HG02678 (cell line): ENCODE data around the gene TRIM27.
"Not testable (repeated sequence)": the region's sequence is repeated elsewhere in the genome, so short reads cannot be mapped to it uniquely, and the experiment has no call there.

Experiments used
- ATAC-seq: cut with Tn5 transposase; IDR thresholded peaks from one replicate; pipeline ENCODE4 v1.9.1; 2021; ENCODE audit warnings: mild to moderate bottlenecking, moderate library complexity; ENCODE audit not compliant: unreplicated experiment

TRIM27 gene

DNA sequence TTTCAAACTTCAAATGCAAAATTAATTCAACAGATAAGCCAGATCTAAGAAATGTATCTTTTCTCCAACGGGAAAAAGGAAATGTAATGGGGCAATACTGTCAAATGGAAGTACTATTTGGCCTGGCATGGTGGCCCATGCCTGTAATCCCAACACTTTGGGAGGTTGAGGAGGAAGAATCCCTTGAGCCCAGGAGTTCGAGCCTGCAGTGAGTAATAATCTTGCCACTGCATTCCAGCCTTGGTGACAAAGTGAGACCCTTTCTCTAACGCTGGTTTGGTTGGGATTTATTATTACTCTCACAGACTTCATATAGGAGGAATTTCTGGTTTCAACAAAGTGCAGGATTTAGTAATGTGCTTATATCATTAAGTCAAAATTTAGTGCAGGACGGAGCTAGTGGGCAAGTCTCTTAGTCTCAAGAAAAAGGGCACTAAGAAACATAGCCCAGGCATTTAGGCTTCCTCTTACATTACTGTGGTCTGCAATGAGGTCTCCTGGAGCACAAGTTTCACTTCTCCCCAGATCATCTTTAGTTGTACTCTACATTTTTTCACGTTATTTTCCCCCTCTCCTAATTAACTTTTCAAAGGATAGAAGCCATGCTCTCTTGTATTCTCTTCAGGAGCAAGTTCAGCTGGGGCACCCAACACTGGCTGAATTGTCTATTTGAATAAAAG, 23.1 kb downstream of the TRIM27 start:
- no peak for ATAC-seq

DNA sequence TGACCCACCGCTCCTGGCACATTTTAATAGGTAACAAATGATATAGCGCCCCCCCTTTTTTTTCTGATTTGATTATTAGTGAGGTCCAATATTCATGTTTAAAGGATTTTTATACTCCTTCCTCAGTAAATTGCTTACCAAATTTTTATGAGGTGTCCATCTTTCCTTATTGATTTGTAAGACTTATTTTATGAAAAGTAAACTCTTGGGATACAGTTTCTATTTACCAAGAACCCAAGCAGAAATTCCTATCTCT, 25.1 kb downstream of the TRIM27 start:
- ATAC-seq, result no peak

DNA sequence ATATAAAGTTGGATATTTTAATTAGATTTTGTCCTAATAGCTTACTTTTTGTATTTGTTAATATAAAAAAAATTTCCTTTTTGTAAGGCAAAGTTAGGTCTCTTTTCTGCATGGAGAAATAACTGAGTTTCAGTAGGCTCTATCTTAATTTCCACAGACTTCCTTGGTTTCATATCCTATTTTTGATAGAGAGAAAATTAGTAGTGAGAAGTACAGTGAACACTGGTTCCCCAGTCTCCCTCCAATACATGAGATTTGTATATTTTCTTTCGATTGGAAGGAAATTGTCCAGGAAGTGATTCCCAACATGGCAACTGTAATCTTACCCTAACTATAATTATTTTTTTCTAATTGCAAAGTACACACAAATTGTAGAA, 26.4 kb downstream of the TRIM27 start:
- ATAC-seq, result no peak

DNA sequence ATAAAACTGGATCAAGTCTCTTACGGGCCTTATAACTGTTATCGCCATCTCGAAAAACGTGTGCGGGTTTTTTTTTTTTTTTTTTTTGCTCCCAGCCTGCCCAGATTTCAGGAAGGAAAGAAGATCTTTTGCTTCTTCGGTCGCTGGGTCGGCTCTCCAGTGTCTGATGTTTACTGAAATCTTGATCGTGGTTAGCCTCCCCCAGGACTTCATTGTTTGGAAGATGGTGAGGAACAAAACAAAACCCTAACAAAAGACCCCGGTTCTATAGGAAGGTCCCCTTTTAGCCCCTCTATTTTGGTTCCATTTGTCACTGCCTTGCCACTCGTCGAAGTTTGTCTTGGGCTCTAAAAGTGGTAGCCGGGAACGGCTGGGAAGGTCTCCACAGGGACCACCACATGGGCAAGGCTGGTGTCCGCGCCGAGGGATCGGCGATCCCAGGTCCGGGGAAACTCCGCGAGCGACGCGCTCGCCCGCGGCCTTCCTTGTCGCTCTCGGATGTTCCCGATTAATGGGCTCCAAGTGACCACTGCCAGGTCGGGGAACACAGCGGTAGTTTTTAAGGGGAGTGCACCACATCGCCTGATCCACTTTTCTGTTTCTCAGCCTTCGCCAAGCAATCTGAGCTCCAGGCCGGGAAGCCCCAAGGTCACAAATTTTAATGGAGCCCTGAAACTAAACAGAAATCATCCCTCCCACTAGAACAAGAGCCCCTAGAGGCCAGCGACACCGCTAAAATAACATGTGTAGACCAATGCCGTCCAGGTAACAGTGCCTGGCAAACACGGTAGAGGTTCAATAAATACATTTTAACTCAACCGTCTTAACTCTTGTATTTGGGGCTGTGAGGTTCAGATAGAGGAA, 27.0 kb downstream of the TRIM27 start:
- ATAC-seq, result no peak

DNA sequence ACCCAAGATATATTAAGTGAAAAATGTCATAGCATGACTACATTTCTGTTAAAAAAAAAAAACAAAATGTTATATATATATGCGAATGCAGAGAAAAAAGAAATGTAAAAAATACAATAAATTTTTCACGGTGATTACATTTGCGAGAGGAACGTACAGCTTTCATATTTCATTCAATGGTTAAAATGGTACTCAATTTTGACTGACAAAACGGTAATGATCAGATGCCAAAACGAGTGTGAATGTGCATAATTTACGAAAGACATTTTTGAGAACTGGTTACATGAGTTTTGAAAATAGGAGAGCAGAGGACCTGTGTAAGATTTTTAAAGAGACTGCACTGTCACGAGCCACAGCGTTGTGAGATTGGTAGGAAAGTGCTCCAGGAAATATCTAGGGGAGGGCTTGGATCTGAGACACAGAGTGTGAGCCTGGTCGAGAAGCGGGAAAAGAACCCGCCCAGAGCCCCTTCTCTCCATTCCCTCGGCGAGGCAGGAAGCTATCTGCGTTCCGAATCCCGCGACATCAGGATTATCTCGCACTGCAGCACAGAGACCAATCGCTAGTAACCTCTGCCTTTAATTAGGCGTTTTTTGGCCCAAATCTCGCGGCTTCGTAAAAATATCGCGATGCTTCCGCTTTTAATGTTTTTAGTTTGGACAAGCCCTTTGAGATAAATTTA, 28.5 kb downstream of the TRIM27 start:
- peak; percentile 71 for ATAC-seq

DNA sequence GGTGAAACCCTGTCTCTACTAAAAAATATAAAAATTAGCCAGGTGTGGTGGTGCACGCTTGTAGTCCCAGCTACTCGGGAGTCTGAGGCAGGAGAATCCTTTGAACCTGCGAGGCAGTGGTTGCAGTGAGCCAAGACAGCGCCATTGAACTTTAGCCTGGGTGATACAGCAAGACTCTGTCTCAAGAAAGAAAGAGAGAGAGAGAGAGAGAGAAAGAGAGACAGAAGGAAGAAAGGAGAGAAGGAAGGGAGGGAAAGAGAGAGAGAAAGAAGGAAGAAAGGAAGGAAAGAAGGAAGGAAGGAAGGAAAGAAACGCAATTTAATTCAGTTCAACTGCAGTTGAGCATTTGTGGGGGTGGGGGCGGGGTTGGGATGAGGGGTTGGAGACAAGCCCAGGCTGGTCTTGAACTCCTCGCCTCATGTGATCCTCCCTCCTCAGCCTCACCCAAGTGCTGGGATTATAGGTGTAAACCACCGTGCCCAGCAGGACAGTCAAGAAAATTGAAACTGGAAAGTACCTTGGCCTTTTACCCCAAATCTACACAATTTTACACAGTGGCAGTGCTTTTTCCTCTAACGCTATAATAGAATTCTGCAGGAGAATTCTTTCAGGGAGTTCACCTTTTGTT, 30.5 kb downstream of the TRIM27 start:
- no peak for ATAC-seq

DNA sequence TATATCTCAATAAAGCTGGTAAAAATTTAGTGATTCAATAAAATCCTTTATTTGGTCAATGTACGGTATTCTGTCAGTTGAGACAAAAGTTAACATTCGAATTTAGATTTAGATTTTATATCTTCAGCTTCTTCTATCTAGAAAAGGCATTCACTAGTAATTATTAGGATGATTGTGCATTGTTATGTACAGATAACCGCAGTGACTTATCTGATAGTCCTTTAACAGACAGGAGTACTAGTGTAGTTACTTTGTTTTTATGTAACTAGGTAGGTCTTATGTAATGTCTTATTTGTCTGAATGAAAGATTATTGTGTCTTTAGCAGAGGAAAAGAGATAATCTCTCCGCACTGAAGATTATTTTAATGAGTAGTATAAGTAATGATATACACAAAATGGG, 31.3 kb downstream of the TRIM27 start:
- ATAC-seq, result no peak

DNA sequence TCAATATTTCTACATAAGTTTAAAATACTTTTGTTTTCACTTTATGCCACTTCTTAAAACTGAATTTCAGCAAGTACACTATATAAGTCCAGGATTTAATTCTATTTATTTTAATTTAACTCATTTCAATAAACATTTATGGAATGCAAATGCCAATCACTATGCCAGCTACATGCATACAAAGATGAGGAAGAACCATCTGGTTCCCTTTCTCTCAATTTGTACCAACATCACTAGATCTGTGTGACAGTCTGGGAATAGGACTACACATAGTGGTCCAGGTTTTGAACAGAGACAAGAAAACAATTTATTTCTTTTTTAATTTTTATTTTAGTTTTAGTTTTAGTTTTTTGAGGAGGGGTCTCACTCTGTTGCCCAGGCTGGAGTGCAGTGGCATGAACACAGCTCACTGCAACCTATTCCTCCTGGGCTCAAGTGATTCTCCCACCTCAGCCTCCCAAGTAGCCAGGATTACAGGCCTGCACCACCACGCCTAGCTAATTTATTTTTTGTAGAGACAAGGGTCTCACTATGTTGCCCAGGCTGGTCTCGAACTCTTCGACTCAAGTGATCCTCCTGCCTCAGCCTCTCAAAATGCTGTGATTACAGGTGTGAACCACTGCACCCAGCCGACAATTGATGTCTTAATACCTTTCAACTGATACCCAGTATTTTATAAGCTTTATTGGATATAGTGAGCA, 35.8 kb downstream of the TRIM27 start:
- no peak for ATAC-seq

DNA sequence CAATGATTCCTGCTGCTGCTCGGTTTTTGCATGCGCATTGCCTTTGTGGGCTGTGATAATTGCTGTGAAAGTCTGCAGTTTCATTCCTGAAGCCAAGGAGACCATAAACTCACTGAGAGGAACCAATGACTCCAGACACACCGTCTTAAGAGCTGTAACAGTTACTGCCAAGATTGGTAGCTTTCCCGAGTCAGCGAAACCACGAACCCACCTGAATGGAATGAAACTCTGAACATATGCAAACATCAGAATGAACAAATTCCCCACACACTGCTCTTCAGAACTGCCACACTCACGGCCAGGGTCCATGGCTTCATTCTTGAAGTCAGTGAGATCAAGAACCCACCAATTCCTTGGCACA, 37.7 kb downstream of the TRIM27 start:
- ATAC-seq, result no peak

DNA sequence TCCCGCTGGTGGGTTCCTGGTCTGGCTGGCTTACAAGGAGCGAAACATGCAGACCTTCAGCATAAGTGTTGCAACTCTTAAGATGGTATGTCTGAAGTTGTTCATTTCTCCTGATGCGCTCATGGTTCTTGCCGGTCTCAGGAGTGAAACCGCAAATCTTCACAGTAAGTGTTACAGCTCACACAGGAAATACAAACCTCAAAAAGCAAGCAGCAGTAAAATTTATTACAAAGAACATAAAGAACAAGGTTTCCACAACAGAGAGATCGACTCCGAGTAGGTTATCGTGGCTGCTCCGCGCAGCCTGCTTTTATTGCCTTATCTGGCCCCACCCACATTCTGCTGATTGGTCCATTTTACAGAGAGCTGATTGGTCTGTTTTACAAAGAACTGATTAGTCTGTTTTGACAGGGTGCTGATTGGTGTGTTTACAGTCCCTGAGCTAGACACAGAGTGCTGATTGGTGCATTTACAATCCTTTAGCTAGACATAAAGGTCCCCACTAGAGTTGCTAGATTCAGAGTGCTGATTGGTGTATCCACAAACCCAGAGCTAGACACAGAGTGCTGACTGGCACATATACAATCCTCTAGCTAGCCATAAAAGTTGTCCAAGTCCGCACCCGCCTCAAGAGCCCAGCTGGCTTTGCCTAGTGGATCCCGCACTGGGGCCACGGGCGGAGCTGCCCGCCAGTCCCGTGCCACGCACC, 39.2 kb downstream of the TRIM27 start:
- ATAC-seq, result no peak

DNA sequence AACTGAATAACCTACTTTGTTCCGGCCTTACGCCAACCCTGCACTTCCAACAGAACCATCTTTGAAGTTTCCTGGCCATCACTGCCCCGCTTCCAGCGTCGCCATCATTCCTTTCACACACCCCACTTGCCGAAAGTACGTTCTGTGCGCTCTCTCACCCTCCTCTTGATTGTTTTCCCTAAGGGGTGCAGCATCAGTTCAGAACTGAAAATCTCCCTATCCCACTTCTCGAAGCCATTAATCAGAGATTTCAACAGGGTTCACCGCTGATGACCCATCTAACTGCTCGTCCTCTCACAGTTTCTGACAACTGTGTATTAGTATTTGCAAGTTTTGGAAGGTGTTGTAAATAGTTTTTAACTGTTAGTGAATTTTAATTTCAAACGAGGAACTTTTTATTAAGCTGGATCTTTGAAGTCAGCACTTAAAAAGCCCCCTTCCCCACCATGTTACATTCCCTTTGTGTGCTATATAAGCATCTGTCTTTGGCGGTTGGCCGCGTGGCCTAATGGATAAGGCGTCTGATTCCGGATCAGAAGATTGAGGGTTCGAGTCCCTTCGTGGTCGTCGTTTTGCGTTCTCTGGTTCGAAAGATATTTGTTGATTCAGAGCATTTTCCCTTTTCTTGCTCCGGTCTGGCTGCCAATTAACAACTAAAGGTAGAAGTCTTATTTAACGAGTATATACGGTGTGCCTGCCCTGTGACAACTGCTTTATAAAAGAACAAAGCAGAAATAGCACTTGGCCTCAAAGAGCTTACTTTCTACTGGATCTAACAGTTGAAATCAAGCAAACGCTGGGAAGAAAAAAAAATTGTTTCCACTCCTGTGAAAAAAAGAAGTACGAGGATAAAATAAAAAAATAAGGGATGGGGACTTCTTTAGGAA, 42.6 kb downstream of the TRIM27 start:
- ATAC-seq, result no peak

DNA sequence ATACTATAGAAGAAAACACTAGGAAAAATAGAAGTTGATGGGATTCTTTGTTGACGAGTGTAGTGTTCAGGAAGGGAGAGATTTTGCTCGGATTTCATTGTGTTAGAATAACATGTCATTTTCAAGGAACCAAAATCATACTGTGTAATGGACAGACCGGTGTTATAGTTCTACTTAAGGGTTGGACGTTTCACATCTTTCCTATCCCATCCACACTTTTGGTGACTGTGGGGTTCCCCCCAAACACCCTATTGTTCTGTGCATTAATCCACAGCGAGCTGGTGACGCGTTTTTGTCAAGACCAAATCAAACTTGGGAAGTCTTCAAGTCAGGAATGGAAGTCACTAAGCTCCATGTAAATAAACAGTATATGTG, 43.3 kb downstream of the TRIM27 start:
- ATAC-seq, result no peak

DNA sequence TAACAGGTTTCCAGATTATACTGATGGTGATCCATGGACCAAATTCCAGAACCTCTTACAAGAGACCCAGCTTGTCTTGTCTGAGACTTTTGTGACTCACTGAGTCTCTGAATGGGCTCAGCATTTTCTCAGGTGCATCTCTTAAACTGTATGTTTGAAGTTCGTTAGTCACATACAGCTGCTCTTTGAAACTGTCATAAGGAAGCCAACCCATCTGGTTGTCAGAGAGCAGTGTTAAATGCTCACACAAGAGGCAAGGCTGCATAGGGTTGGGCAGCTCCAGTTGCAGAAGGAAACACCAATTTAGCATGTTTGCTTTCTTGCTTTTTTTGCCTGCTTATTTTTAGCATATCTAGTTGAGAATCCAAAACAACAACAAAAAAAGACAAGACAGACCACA, 47.1 kb downstream of the TRIM27 start:
- no peak for ATAC-seq

DNA sequence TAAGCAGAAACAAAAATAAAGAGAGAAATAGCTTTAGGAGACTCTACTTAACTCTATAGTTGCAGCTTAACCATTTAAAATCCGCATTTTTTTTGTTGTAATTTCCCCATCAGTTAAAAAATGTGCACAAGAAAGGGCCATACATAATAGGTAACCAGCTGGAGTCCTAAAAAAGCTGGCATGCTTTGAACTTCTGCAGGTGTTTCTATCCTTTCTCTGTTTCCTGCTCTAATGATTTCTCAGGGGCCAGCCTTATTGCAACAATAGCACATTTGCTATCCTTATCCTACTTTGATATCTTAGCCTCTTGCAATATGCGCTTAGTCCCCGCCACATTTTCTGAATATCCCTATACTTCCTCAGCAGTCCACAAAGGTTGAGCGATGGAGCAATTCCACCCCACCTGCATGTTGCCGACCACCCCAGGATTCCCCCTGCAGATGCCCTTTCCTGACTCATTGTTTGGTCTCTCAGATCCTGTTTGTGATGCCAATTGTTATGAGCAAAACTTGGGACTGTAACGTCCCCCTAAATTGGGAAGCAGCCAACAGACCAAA, 48.5 kb downstream of the TRIM27 start:
- ATAC-seq, result no peak

DNA sequence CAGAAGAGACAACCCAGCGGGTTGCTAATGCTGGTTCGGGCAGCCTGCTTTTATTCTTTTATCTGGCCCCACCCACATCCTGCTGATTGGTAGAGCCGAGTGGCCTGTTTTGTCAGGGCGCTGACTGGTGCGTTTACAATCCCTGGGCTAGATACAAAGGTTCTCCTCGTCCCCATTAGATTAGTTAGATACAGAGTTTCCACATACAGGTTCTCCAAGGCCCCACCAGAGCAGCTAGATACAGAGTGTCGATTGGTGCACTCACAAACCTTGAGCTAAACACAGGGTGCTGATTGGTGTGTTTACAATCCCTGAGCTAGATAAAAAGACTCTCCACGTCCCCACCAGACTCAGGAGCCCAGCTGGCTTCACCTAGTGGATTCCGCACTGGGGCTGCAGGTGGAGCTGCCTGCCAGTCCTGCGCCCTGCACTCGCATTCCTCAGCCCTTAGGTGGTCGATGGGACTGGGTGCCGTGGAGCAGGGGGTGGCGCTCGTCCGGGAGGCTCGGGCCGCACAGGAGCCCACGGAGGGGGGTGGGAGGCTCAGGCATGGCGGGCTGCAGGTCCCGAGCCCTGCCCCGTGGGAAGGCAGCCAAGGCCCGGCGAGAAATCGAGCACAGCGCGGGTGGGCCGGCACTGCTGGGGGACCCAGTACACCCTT, 51.5 kb downstream of the TRIM27 start:
- not testable (repeated sequence) for ATAC-seq

DNA sequence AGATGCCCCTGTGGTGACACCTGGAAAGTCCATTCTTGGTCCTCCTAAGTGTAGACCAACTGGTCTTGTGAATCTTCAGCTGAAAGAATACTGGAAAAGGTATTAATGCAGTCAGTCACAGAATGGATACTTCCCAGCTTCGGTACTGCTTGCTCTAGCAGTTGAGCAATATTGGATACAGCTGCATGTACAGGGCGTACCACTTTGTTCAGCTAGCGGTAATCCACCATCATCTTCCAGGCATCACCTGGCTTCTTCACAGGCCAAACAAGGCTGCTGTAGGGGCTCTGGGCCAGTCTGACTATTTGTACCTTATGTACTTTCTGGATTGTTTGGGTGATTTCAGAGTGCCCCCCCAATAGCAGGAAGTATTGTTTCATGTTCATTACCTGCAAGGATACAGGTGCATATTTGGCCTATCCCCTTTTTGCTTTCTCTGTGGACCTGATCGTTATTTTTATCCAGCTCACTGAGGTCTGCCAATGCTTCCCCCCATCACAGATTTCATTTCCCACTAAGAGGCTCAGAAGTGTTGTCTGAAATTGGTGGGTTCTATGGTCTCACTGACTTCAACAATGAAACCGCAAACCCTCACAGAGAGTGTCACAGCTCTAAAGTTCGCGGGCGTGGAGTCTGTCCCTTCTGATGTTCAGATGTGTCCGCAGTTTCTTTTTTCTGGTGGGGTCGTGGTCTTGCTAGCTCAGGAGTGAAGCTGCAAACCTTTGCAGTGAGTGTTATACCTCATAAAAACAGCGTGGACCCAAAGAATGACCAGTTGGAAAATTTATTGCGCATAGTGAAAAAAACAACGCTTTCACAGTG, 52.2 kb downstream of the TRIM27 start:
- ATAC-seq, result no peak

DNA sequence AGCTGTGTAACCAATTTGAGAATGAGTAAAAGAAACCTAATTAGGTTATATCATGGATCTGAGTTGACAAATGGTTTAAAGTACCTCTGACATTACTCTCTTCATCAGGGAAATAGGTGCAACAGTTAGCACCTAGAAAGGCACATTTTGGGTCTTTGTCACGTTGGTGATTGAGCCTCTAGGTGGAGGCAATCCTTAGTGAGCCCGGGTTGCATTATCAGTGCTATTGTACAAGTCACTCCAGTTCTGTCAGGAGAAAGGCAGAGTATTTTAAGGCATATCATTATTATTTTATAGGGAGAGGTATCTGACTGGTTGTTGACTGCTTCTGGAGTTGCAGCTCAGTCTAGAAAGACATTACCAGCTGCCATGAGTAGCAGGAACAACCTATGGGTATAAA, 54.9 kb downstream of the TRIM27 start:
- no peak for ATAC-seq

DNA sequence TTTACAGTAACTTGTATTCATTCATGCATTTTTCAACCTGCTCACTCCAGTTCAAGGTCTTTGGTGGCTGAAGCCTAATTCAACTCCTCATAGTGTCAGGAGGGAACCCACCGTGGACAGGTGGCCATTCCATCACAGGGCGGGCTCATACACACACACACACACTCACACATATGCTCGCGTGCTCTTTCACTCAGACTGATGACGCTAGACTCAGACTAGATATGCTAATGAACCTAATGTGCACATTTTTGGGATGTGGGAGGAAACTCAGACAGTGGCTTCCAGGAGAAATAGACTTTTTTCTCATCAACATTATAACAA, 56.7 kb downstream of the TRIM27 start:
- peak; percentile 4 for ATAC-seq
